HG03045 (cell line): ENCODE data around the gene ART5.
"Not testable (repeated sequence)": the region's sequence is repeated elsewhere in the genome, so short reads cannot be mapped to it uniquely, and the experiment has no call there.

Experiments used
- ATAC-seq: cut with Tn5 transposase; IDR thresholded peaks from one replicate; pipeline ENCODE4 v1.9.1; 2021; ENCODE audit warnings: mild to moderate bottlenecking, moderate library complexity; ENCODE audit not compliant: unreplicated experiment

ART5 gene

DNA sequence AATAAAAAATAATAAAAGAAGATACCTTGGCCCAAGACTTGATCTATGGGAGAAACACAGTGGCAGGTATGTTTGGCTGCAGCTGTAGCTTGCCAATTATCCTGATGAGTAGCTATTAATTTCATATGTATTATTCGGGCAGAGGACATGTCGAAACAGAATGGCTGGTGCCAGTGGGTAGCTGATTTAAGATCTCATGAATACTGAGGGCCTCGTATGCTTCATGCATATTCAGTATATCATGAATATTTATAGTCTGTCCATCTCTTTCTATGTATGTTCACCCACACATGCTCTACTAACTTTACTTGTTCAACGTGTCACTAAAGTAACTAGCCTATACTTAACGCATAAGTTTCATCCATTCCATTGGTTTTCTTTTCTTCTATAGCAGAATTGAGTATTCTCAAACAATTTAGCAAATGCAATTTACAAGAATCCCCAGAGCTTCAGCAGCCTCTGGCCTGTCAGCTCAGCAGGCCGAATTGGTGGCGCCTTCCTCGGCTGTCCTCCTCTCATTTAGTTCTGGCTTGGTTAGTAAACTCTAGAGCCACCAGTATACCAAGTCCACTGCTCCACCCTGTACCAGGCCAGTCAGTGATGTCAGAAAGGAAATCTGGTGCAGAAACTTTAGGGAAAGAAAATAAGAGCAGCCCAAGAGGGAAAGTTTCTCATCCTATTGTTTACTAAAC is 17.9 kb downstream of the ART5 start:
- no peak for ATAC-seq

DNA sequence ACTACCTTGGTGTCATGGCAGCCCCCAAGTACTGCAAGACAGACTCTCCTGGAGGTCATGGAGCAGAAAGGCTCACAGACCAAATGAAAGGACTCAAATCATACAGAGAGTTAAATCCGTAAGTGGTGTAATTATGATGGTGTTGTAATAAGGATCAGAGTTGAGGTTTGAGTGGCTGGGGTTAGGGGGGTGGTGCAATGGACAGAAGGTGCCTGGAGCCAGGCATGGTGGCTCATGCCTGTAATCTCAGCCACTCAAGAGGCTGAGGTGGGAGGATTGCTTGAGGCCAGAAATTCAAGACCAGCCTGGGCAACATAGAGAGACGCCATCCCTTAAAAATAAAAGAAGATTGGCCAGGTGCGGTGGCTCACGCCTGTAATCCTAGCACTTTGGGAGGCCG is 18.7 kb downstream of the ART5 start:
- ATAC-seq: no peak

DNA sequence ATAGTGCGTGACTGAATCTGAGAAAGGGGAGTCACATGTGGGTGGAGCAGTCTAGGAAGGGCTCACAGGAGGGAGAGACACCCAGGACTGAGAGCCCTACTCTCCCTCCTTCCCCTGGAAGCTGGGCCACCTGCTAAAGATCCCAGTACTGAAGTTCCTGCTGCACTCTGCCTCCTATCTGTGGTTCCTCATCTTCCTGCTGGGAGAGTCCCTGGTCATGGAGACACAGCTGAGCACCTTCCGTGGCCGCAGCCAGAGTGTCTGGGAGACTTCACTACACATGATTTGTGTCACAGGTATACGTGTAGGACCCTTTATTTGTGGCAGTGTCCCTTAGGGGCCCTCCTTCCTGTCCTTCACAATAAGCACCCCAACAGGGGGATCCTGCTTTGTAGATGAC is 19.3 kb downstream of the ART5 start:
- no peak for ATAC-seq

DNA sequence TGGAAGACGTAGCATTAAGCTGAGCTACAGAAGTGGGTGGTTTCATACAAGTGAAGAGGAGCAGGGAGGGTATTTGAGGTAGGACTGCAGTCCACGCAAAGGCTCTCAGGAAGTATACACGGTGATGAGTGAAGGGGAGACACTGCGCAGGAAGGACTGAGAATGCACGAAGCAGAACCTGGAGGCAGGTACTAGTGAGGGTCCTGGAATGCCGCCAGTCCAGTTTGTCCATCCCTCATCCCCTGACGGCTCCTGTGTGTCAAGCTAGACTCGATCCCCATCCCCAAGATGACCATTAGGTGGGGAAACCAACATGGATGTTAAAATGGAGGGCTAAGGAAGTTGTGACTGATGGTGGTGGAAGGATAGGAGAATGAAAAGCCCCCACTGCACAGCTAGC is 23.8 kb downstream of the ART5 start:
- ATAC-seq: no peak

DNA sequence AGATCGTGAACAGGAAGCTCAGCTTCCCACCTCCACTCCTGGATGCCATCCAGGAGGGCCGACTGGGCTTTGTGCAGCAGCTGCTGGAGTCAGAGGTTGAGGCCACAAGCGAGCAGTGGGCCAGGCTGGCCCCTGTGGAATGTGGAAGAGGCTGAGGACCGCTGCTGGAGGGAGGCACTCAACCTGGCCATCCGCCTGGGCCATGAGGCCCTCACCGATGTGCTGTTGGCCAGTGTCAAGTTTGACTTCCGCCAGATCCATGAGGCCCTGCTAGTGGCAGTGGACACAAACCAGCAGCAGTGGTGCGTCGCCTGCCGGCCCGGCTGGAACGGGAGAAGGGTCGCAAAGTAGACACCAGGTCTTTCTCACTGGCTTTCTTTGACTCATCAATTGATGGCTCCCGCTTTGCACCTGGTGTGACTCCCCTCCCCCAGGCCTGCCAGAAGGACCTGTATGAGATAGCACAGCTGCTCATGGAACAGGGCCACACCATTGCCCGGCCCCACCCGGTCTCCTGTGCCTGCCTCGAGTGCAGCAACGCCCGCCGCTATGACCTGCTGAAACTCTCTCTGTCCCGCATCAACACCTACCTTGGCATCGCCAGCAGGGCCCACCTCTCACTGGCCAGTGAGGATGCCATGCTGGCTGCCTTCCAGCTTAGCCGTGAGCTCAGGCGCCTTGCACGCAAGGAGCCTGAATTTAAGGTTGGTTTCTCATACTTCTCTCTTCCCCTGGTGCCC is 24.9 kb downstream of the ART5 start:
- no peak for ATAC-seq

DNA sequence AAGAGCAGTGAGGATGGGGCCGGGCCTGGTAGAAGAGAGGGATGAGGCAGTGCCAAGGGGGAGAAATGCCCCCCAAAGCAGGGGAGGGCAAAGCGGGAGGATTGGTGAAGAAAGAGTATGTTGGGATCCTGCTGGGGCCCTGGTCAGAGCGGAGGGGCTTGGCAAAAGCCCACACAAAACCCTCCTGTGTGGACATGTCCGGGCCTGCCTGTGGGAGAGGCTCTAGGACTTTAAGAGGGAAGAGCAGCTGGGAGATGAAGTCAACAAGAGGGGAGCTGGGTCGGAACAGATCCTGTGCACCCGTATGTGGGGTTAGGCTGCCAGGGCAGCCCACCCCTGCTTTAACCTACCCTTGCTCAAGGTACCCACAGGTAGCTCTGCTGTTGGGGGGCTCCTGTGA is 25.8 kb downstream of the ART5 start:
- ATAC-seq: no peak

DNA sequence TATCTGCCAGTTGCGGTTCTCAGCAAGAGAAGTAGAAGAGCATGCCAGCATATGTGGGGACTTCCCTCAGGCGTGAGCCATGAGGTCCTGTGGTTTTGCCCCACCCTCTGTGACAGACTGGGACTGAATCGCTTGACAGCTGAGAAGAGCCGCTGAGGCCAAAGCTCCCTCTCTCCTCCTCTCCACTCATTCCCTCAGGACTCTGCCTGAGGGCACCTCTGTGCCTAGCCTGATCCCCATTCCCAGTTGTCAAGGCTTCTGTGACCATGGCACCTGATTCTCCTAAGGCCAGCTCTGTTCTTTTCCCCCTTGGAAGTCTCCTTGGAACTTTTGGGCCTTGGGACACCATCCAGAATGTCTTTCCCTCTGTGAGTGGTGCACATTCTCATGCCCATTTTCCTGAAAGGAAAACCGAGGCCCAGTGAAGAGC is 27.0 kb downstream of the ART5 start:
- ATAC-seq: no peak

DNA sequence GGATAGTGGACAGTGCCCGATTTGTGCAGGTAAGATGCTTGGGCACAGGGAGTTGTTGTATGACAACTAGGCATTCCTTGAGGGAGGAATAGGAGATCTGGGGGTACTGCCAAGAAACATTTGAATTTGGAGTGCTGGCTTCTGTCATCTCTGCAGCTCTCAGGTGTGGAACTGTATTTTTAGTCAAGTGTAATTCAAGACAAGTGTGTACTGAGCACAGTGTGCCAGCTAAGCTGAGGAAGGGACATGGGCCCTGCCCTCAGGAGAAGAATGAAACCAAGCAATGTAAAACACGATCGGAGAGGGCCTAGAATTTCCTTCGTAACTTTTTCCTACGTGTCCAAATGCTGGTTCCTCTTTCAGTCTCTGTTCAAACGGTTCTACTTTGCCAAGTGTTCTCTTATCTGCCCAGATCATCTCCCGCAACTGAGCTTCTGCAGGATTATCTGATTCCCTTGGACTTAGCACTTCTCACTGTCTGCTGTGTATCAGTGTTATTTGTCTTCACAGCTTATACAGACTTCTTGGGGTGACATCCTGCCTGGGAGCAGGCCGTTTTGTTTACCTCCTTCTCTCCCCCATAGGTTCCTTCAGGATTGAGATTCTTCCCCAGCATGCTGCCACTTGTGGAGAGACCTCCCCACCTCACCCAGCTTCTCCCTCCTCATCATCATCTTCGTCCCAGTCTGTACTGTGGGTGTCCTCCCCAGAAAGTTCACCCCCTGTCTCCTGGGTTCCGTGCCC is 27.6 kb downstream of the ART5 start:
- no peak for ATAC-seq

DNA sequence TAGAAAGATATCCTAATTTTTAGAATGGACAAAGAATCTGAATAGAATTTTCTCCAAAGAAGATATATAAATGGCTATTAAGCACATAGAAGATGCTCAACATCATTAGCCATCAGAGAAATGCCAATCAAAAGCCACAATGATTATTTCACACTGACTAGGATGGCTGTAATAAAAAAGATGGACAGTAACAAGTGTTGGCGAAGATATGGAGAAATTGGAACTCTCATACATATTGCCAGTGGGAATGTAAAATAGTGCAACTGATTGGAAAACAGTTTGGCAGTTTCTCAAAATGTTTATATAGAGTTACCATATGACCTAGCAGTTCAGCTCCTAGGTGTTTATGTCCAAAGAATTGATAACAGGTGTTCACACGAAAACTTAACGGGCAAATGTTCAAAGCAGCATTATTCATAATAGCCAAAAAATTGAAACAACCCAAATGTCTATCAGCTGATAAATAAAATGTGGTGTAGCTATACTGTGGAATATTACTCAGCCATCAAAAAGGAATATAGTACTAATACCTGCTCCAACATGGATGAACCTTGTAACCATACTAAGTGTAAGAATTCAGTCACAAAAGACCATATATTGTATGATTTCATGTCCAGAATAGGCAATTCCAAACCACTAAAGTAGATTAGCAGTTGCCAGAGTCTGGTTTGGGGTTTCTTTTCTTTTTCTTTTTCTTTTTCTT is 29.7 kb downstream of the ART5 start:
- ATAC-seq: no peak

DNA sequence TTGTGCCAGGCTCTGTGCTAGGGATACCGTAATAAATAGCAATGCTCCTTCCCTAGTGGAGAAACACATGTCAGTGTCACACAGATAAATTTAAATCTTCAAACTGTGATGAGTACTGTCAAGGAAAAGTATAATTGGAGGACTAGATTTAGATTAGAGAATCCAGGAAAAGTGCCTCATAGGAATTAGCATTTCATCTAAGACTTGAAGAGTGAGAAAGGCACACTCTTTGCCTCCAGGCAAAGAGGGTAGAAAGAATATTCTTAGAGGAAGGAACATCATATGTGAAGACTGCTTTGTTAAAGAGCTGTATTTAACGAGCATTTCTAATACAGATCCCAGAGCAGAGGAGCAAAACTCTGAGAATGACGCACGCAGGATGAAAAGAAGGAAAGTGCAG is 30.9 kb downstream of the ART5 start:
- ATAC-seq: no peak

DNA sequence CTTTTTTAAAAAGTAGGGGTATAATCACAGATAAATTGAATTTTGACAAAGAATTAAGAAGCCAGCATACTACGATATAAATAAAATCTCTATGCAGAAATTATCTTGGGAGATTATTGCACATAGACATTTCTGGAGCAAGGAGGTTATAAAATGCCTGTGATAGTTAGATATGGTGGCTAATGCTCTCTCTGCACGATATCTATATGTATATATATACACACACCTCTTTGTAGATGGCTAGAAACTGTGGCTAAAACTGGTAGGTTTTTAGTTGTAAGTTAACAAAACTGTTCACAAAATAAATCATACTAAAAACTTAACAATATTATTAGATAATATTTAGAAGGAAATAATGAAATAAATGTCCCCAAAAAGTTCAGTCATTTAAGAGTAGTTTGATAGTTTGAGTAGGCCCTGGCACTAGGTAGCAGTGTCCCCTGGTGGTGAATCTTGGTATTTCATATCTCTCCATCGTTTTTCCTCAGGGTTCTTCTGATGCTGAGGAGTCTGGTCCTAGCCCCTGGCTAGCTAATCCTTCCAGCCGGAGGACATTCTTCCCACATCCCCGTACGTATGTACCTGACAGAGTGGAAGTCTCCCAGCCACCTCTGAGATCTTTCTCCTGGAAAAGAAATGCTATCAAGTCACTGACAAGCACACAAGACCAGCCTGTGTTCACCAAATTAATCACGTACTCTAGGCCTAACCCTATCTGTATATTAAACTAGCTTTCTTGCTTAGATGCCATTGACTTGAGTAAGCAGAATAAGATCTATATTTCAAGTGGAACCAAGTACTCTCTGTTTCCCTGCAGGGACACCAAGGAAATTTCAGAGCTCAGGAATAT is 32.2 kb downstream of the ART5 start:
- ATAC-seq: no peak

DNA sequence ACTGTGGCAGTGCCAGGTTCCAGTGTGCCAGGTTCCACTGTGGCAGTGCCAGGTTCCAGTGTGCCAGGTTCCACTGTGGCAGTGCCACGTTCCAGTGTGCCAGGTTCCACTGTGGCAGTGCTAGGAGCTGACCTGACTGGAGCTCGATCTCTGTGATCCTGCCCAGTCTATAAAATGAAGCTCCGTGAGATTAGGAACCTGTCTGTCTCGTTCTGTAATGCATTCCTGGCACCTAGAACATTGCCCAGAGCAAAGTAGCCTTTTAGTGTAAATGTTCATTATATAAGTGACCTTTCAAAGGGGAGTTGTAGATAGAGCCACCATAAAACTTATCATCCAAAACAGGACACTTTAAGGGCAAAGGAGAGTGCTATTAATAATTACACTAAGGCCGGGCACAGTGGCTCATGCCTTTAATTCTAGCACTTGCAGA is 36.0 kb downstream of the ART5 start:
- no peak for ATAC-seq

DNA sequence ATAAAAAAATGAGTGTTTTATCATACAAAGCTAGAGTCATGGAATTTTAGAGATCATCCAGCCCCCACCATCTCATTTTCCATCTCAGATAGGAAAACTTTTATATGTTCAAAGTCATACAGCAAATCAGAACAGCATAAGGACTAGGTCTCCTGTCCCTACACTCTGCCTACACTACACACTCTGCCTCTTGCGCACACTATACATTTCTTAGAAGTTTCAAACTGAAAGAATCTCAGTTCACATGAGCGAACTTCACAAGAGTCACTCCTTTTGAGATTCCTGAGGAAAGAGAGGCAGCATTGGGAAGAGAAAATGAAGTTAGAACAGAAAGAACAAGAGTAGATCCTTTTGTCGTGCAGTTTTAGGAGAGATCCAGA is 36.5 kb downstream of the ART5 start:
- ATAC-seq: no peak

DNA sequence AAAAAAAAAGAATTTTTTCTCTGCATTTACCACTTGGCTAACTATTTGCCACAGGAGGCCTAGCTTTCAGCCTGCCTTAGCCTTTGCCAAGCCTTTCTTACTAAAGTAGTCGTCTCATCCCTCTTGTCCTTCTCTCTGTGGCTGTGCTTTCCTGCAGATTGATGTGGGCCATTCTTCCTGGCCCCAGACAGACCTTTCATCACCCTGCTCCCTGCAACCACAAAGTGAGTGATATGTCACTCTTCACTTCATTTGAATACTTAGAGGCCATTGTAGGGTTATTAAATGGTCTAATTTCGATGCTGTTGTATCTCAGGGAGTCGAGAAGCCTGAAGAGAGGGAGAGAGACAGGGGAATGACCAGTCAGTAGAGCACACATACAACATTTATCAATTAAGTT is 37.6 kb downstream of the ART5 start:
- ATAC-seq: no peak

DNA sequence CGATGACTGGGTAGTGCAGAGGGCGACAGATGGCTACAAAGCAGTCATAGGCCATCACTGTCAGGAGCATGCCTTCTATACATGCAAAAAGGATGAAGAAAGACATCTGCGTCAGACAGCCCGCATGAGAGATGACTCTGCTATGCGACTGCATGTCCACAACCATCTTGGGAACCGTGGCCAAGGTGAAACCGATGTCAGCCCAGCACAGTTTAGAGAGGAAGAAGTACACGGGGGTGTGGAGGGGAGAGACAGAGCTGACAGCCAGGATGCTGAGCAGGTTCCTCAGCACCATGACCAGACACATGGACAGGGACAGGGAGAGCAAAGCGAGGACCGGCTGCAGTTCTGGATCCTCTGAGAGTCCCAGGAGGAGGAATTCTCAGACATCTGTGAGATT is 41.6 kb downstream of the ART5 start:
- not testable (repeated sequence) for ATAC-seq

DNA sequence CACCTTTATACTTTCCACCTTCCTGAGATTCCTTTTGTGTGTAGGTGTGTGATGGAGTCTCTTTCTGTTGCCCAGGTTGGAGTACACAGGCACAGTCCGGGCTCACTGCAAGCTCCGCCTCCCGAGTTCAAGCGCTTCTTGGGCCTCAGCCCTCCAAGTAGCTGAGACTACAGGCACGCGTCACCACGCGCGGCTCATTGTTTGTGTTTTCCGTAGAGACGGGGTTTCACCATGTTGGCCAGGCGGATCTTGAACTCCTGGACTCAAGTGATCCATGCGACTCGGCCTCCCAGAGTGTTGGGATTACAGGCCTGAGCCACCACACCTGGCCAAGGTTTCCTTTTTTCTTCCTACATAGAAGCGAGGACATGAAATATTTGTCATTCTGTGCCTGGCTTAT is 44.0 kb downstream of the ART5 start:
- not testable (repeated sequence) for ATAC-seq

DNA sequence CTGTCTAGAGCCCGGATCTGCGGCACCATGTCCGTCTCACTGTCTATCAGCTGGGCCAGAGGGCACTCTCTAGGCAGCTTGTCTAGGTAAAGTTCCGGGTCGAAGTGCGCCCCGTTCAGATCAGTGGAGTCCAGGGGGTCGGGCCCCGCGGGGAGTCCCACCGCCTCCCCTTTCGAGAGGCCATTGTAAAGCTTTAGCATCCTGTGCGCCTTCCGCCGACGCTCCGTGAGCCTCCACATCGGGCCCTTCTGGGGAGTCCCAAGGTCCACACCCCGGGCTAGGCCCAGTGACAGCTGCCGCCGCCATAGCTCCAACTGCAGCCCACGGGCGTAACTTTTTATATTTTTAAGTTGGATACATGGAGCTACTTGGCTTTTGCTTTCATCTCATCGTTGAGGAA is 50.5 kb downstream of the ART5 start:
- ATAC-seq: not testable (repeated sequence)

DNA sequence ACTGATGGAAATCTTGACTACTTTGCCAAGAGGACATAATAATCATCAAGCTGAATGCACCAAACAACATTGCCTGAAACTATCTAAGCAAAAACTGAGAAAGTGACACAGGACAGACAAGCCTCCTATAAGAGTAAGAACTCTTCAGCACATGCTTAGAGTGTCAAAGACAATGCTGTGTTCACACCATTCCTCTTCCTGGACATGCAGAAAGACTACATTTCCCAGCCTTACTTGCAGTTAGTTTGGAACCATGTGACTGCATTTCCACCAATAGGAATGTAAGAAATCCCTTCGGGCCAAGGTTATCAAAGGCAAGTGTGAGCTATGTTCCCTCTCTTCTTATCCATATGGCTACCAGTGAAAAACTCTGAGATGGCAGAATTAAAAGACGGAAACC is 51.6 kb downstream of the ART5 start:
- not testable (repeated sequence) for ATAC-seq

DNA sequence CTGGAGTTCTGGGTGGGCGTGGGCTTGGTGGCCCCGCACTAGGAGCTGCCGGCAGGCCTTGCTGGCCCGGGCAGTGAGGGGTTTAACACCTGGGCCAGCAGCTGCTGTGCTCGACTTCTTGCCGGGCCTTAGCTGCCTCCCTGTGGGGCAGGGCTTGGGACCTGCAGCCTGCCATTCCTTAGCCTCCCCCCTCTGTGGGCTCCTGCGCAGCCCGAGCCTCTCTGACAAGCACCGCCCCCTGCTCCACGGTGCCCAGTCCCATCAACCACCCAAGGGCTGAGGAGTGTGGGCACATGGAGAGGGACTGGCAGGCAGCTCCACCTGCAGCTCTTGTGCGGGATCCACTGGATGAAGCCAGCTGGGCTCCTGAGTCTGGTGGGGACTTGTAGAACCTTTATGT is 53.0 kb downstream of the ART5 start:
- not testable (repeated sequence) for ATAC-seq
